ENCODE data around the gene PDGFRA.

DNA sequence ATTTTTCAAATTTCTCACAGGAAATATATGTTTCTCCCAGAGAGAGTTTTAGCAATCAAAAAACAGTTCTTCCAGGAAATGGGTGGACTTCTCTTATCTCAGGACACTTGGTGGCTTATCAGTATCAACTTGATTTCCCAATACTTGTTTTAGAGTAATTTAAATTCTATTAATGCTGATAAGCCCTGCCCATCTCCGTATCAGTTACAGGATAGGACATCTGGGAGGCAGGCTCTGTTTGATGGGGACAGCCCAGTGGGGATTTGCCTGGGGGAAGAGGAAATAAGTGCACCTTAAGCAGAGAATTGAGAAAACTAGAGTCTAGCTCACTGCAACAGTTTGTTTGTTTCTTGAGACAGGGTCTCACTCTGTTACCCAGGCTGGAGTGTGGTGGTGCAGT is 43.2 kb upstream of the PDGFRA start:
- TF ChIP-seq, protein P1, sequence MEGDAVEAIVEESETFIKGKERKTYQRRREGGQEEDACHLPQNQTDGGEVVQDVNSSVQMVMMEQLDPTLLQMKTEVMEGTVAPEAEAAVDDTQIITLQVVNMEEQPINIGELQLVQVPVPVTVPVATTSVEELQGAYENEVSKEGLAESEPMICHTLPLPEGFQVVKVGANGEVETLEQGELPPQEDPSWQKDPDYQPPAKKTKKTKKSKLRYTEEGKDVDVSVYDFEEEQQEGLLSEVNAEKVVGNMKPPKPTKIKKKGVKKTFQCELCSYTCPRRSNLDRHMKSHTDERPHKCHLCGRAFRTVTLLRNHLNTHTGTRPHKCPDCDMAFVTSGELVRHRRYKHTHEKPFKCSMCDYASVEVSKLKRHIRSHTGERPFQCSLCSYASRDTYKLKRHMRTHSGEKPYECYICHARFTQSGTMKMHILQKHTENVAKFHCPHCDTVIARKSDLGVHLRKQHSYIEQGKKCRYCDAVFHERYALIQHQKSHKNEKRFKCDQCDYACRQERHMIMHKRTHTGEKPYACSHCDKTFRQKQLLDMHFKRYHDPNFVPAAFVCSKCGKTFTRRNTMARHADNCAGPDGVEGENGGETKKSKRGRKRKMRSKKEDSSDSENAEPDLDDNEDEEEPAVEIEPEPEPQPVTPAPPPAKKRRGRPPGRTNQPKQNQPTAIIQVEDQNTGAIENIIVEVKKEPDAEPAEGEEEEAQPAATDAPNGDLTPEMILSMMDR (tag by site-specific recombination; IDR thresholded peaks at IDR 0.05), result no peak
- TF ChIP-seq, protein P2, sequence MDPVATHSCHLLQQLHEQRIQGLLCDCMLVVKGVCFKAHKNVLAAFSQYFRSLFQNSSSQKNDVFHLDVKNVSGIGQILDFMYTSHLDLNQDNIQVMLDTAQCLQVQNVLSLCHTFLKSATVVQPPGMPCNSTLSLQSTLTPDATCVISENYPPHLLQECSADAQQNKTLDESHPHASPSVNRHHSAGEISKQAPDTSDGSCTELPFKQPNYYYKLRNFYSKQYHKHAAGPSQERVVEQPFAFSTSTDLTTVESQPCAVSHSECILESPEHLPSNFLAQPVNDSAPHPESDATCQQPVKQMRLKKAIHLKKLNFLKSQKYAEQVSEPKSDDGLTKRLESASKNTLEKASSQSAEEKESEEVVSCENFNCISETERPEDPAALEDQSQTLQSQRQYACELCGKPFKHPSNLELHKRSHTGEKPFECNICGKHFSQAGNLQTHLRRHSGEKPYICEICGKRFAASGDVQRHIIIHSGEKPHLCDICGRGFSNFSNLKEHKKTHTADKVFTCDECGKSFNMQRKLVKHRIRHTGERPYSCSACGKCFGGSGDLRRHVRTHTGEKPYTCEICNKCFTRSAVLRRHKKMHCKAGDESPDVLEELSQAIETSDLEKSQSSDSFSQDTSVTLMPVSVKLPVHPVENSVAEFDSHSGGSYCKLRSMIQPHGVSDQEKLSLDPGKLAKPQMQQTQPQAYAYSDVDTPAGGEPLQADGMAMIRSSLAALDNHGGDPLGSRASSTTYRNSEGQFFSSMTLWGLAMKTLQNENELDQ (tag by site-specific recombination; IDR thresholded peaks at IDR 0.05; ENCODE audit: low read depth), result no peak
- TF ChIP-seq ZBTB7A (tag by site-specific recombination; IDR thresholded peaks at IDR 0.05; ENCODE audit: low read depth), result no peak
- TF ChIP-seq, protein P3, sequence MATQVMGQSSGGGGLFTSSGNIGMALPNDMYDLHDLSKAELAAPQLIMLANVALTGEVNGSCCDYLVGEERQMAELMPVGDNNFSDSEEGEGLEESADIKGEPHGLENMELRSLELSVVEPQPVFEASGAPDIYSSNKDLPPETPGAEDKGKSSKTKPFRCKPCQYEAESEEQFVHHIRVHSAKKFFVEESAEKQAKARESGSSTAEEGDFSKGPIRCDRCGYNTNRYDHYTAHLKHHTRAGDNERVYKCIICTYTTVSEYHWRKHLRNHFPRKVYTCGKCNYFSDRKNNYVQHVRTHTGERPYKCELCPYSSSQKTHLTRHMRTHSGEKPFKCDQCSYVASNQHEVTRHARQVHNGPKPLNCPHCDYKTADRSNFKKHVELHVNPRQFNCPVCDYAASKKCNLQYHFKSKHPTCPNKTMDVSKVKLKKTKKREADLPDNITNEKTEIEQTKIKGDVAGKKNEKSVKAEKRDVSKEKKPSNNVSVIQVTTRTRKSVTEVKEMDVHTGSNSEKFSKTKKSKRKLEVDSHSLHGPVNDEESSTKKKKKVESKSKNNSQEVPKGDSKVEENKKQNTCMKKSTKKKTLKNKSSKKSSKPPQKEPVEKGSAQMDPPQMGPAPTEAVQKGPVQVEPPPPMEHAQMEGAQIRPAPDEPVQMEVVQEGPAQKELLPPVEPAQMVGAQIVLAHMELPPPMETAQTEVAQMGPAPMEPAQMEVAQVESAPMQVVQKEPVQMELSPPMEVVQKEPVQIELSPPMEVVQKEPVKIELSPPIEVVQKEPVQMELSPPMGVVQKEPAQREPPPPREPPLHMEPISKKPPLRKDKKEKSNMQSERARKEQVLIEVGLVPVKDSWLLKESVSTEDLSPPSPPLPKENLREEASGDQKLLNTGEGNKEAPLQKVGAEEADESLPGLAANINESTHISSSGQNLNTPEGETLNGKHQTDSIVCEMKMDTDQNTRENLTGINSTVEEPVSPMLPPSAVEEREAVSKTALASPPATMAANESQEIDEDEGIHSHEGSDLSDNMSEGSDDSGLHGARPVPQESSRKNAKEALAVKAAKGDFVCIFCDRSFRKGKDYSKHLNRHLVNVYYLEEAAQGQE (tag by site-specific recombination; IDR thresholded peaks at IDR 0.05), result no peak
- TF ChIP-seq WT1 (tag by site-specific recombination; IDR thresholded peaks at IDR 0.05), result no peak
- no peak for TF ChIP-seq ZNF302 (tag by site-specific recombination; IDR thresholded peaks at IDR 0.05; ENCODE audit: low read depth)
- TF ChIP-seq BCL11B (tag by site-specific recombination; IDR thresholded peaks at IDR 0.05; ENCODE audit: low read depth), result no peak
- no peak for TF ChIP-seq ZFHX2 (tag by site-specific recombination; conservative IDR thresholded peaks at IDR 0.05)
- no peak for TF ChIP-seq ZNF510 (tag by site-specific recombination; IDR thresholded peaks at IDR 0.05; ENCODE audit: insufficient replicate concordance)
- no peak for TF ChIP-seq MZF1 (tag by site-specific recombination; IDR thresholded peaks at IDR 0.05; ENCODE audit: borderline replicate concordance)
- no peak for TF ChIP-seq ZNF221 (tag by site-specific recombination; IDR thresholded peaks at IDR 0.05; ENCODE audit: borderline replicate concordance)
- TF ChIP-seq, protein P4, sequence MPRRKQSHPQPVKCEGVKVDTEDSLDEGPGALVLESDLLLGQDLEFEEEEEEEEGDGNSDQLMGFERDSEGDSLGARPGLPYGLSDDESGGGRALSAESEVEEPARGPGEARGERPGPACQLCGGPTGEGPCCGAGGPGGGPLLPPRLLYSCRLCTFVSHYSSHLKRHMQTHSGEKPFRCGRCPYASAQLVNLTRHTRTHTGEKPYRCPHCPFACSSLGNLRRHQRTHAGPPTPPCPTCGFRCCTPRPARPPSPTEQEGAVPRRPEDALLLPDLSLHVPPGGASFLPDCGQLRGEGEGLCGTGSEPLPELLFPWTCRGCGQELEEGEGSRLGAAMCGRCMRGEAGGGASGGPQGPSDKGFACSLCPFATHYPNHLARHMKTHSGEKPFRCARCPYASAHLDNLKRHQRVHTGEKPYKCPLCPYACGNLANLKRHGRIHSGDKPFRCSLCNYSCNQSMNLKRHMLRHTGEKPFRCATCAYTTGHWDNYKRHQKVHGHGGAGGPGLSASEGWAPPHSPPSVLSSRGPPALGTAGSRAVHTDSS (tag by site-specific recombination; IDR thresholded peaks at IDR 0.05), result no peak
- no peak for TF ChIP-seq KLF10 (tag by site-specific recombination; IDR thresholded peaks at IDR 0.05)
- TF ChIP-seq, protein P5, sequence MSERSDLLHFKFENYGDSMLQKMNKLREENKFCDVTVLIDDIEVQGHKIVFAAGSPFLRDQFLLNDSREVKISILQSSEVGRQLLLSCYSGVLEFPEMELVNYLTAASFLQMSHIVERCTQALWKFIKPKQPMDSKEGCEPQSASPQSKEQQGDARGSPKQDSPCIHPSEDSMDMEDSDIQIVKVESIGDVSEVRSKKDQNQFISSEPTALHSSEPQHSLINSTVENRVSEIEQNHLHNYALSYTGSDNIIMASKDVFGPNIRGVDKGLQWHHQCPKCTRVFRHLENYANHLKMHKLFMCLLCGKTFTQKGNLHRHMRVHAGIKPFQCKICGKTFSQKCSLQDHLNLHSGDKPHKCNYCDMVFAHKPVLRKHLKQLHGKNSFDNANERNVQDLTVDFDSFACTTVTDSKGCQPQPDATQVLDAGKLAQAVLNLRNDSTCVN (tag by site-specific recombination; optimal IDR thresholded peaks at IDR 0.05), result no peak

Data from HEK293 (cell line).